ENCODE data around the gene WNK1.

WNK1 gene

GRCh38 chr12:870378-870777, 118.0 kb downstream of the WNK1 start:
- TF ChIP-seq ZNF830 (tag by site-specific recombination; IDR thresholded peaks at IDR 0.05; ENCODE audit: low read depth), result no peak
- TF ChIP-seq ZNF426 (tag by site-specific recombination; IDR thresholded peaks at IDR 0.05), result no peak
- TF ChIP-seq SETDB1 (IDR thresholded peaks at IDR 0.05; ENCODE audit: insufficient read length, low read length), result no peak
- TF ChIP-seq ZNF449 (tag by site-specific recombination; IDR thresholded peaks at IDR 0.05), result no peak
- TF ChIP-seq ZNF521 (tag by site-specific recombination; IDR thresholded peaks at IDR 0.05), result no peak
- no peak for TF ChIP-seq ZNF391 (tag by site-specific recombination; IDR thresholded peaks at IDR 0.05; ENCODE audit: borderline replicate concordance, low read depth)
- no peak for TF ChIP-seq ZNF26 (tag by site-specific recombination; IDR thresholded peaks at IDR 0.05)
- no peak for TF ChIP-seq KLF7 (tag by site-specific recombination; IDR thresholded peaks at IDR 0.05; ENCODE audit: borderline replicate concordance)
- Histone ChIP-seq H3K27ac (ENCODE audit: extremely low read depth, low read depth, low read length) (no peak overlapping the region), H3K4me3 (ENCODE audit: low read depth, low read length) (no peak overlapping the region), H3K36me3 (ENCODE audit: control insufficient read depth in 2 of 2, insufficient read depth in 1 of 2, low read length in 2 of 2) (peaks cover 48 to 72% of the 10 kb centered on the region in 2 experiments), H3K9me3 (ENCODE audit: control insufficient read depth, insufficient read depth, low read depth, low read length) (no peaks in the 10 kb centered on the region), H3K4me1 (ENCODE audit: control insufficient read depth, insufficient read depth, low read length) (no peaks in the 10 kb centered on the region)
- CTCF ChIA-PET, result interaction anchor here (0.8 to 1.0 kb wide), 2 partner anchors 28 to 54 kb away, joined by 3 to 4 read pairs; no protein-coding TSS in a partner anchor
- POLR2A ChIA-PET, result no interaction called here

GRCh38 chr12:873954-874353, 121.6 kb downstream of the WNK1 start:
- Histone ChIP-seq H3K27ac (ENCODE audit: extremely low read depth, low read depth, low read length) (no peak overlapping the region), H3K4me3 (ENCODE audit: low read depth, low read length) (no peak overlapping the region), H3K4me1 (ENCODE audit: control insufficient read depth, insufficient read depth, low read length) (no peaks in the 10 kb centered on the region), H3K9me3 (ENCODE audit: control insufficient read depth, insufficient read depth, low read depth, low read length) (no peaks in the 10 kb centered on the region), H3K36me3 (ENCODE audit: control insufficient read depth in 2 of 2, insufficient read depth in 1 of 2, low read length in 2 of 2) (peaks cover 50 to 64% of the 10 kb centered on the region in 2 experiments)
- ChIA-PET CTCF (interaction anchor here (0.6 to 1.9 kb wide), 4 partner anchors 57 to 89 kb away, joined by 4 to 7 read pairs (median 6); no protein-coding TSS in a partner anchor), POLR2A (no interaction called here)
- TF ChIP-seq ZEB2 (tag by site-specific recombination; IDR thresholded peaks at IDR 0.05) (no peak), ZNF600 (tag by site-specific recombination; IDR thresholded peaks at IDR 0.05) (peak; percentile 56; the same call in 1 of the 2 replicates), ZNF530 (tag by site-specific recombination; IDR thresholded peaks at IDR 0.05; ENCODE audit: low read depth) (no peak), ZBTB8A (tag by site-specific recombination; IDR thresholded peaks at IDR 0.05) (no peak), ZNF521 (tag by site-specific recombination; IDR thresholded peaks at IDR 0.05) (no peak), HOXD13 (CRISPR knock-in tag; IDR thresholded peaks at IDR 0.05; ENCODE audit: borderline replicate concordance) (no peak), ZNF449 (tag by site-specific recombination; IDR thresholded peaks at IDR 0.05) (no peak), ZNF362 (tag by site-specific recombination; IDR thresholded peaks at IDR 0.05) (peak; percentile 72; the same call in 1 of the 2 replicates), ZNF311 (tag by site-specific recombination; IDR thresholded peaks at IDR 0.05; ENCODE audit: borderline replicate concordance) (no peak)

- no peak overlapping the region for H3K4me3 ChIP-seq (ENCODE audit: low read depth, low read length)
- TF ChIP-seq ZBTB44 (tag by site-specific recombination; IDR thresholded peaks at IDR 0.05) (no peak), ZEB2 (tag by site-specific recombination; IDR thresholded peaks at IDR 0.05) (no peak), CTCF (tag by site-specific recombination; IDR thresholded peaks at IDR 0.05) (no peak), ZNF394 (tag by site-specific recombination; IDR thresholded peaks at IDR 0.05; ENCODE audit: borderline replicate concordance) (no peak), OVOL3 (tag by site-specific recombination; IDR thresholded peaks at IDR 0.05) (no peak), ZNF501 (tag by site-specific recombination; IDR thresholded peaks at IDR 0.05) (no peak), ZNF138 (tag by site-specific recombination; IDR thresholded peaks at IDR 0.05; ENCODE audit: borderline replicate concordance) (no peak), ZNF48 (tag by site-specific recombination; IDR thresholded peaks at IDR 0.05) (no peak)
- no peaks in the 10 kb centered on the region for H3K4me1 ChIP-seq (ENCODE audit: control insufficient read depth, insufficient read depth, low read length)
- ChIA-PET CTCF (interaction anchor here (0.6 to 2.6 kb wide), 2 partner anchors 11 to 13 kb away, joined by 3 to 6 read pairs; no protein-coding TSS in a partner anchor), POLR2A (no interaction called here)
- H3K9me3 ChIP-seq (ENCODE audit: control insufficient read depth, insufficient read depth, low read depth, low read length), result no peaks in the 10 kb centered on the region
- H3K36me3 ChIP-seq (ENCODE audit: control insufficient read depth in 2 of 2, insufficient read depth in 1 of 2, low read length in 2 of 2), result peaks cover 67 to 81% of the 10 kb centered on the region in 2 experiments
- no peak overlapping the region for H3K27ac ChIP-seq (ENCODE audit: extremely low read depth, low read depth, low read length)
Measured at GRCh38 chr12:879641-880040, 127.3 kb downstream of the WNK1 start.

All from HEK293 (cell line).